ENCODE results near the gene RANBP17.
"Not testable (repeated sequence)": the region's sequence is repeated elsewhere in the genome, so short reads cannot be mapped to it uniquely, and the experiment has no call there.

Gene RANBP17

GRCh38 chr5:171258737-171259415, 397.1 kb downstream of the RANBP17 start:
- no peak for DNase-seq

- DNase-seq: no peak
Observed at GRCh38 chr5:171261361-171261760, 399.5 kb downstream of the RANBP17 start.

GRCh38 chr5:171261904-171262303, 400.1 kb downstream of the RANBP17 start:
- no peak for DNase-seq

GRCh38 chr5:171263181-171263580, 401.4 kb downstream of the RANBP17 start:
- no peak for DNase-seq

GRCh38 chr5:171264843-171265242, 403.0 kb downstream of the RANBP17 start:
- DNase-seq: peak; percentile 10

- DNase-seq: no peak
Observed at GRCh38 chr5:171268700-171269620, 407.1 kb downstream of the RANBP17 start.

GRCh38 chr5:171269717-171270116, 407.9 kb downstream of the RANBP17 start:
- no peak for DNase-seq

GRCh38 chr5:171270136-171270535, 408.3 kb downstream of the RANBP17 start:
- no peak for DNase-seq

- no peak for DNase-seq
Observed at GRCh38 chr5:171271798-171272197, 410.0 kb downstream of the RANBP17 start.

- DNase-seq: peak; percentile 12
Observed at GRCh38 chr5:171272996-171273970, 411.5 kb downstream of the RANBP17 start.

- no peak for DNase-seq
Observed at GRCh38 chr5:171275841-171276544, 414.2 kb downstream of the RANBP17 start.

GRCh38 chr5:171283753-171284152, 421.9 kb downstream of the RANBP17 start:
- DNase-seq: no peak

- DNase-seq: no peak
Observed at GRCh38 chr5:171285465-171285864, 423.6 kb downstream of the RANBP17 start.

- no peak for DNase-seq
Observed at GRCh38 chr5:171288066-171288465, 426.2 kb downstream of the RANBP17 start.

GRCh38 chr5:171291371-171291770, 429.6 kb downstream of the RANBP17 start:
- DNase-seq: no peak

- no peak for DNase-seq
Observed at GRCh38 chr5:171295299-171295698, 433.5 kb downstream of the RANBP17 start.

GRCh38 chr5:171295801-171296200, 434.0 kb downstream of the RANBP17 start:
- DNase-seq: no peak

- DNase-seq: not testable (repeated sequence)
Observed at GRCh38 chr5:171297941-171298340, 436.1 kb downstream of the RANBP17 start.

- DNase-seq: no peak
Observed at GRCh38 chr5:171299228-171299627, 437.4 kb downstream of the RANBP17 start.

GRCh38 chr5:171299851-171300250, 438.0 kb downstream of the RANBP17 start:
- no peak for DNase-seq

- no peak for DNase-seq
Observed at GRCh38 chr5:171300358-171300757, 438.5 kb downstream of the RANBP17 start.

GRCh38 chr5:171306166-171306565, 444.3 kb downstream of the RANBP17 start:
- no peak for DNase-seq

Data from activated CD4-positive, alpha-beta T cell treated with anti-CD3 and anti-CD28 coated beads, Interleukin-2, Interleukin-6, amounts not matched to agents 100 ng/mL and 50 ng/mL, durations not matched to agents 16 hours and 8 hours (primary cell).